Measurements from ENCODE around the gene BTRC. TPM values are rescaled to one million over a fixed set of nuclear protein-coding genes. Genes with fewer than 3 reads are reported as not detected.

Gene BTRC
- total and polyA plus RNA-seq, 12 donors = 10.0 to 35.3 (median 20.3) TPM

GRCh38 chr10:101485681-101486554, 132.0 kb downstream of the BTRC start:
- Histone ChIP-seq H3K4me1 (replicated peaks in 1 of 2) (peaks cover 0 to 7% of the 10 kb centered on the region in 2 donors), H3K27me3 (no peaks in the 10 kb centered on the region), H3K9me3 (replicated peaks in 1 of 3) (no peaks in the 10 kb centered on the region), H3K36me3 (replicated peaks in 1 of 2) (no peaks in the 10 kb centered on the region), H3K27ac (peak overlapping the region in 1 of 5 donors; percentile 45), H3K4me3 (no peak overlapping the region)
- WGBS, 4 donors = 73 to 83% (median 79%) methylated on average over 23 of the region's 23 CpGs
- DNase-seq = peak in 1 of 7 donors; percentile 78
- intact Hi-C loops (cut with DNase I) = no loop called here
- no peak for TF ChIP-seq POLR2A (IDR thresholded peaks at IDR 0.05)
- TF ChIP-seq, protein P1, sequence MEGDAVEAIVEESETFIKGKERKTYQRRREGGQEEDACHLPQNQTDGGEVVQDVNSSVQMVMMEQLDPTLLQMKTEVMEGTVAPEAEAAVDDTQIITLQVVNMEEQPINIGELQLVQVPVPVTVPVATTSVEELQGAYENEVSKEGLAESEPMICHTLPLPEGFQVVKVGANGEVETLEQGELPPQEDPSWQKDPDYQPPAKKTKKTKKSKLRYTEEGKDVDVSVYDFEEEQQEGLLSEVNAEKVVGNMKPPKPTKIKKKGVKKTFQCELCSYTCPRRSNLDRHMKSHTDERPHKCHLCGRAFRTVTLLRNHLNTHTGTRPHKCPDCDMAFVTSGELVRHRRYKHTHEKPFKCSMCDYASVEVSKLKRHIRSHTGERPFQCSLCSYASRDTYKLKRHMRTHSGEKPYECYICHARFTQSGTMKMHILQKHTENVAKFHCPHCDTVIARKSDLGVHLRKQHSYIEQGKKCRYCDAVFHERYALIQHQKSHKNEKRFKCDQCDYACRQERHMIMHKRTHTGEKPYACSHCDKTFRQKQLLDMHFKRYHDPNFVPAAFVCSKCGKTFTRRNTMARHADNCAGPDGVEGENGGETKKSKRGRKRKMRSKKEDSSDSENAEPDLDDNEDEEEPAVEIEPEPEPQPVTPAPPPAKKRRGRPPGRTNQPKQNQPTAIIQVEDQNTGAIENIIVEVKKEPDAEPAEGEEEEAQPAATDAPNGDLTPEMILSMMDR (IDR thresholded peaks at IDR 0.05) = no peak

DNA sequence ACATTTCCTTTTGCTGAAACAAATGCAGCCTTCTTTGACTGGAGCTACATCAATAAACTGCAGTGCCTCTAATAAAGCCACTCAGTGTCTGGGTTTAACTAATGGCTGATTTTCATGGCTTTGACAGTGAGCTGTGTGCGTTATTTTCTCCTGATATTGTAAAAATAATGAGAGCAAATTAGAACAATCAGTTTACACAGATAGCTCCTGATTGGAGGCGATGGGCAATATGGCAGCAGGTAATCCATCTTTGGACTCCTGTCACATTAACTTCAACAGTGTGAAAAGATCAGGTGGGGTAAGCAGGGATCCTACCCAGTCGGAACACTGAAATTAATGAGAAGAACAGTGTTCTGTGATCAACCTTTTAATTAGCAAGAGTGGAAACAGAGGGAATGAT, 133.4 kb downstream of the BTRC start:
- Histone ChIP-seq H3K4me3 (no peak overlapping the region), H3K27me3 (no peaks in the 10 kb centered on the region), H3K36me3 (replicated peaks in 1 of 2) (no peaks in the 10 kb centered on the region), H3K9me3 (replicated peaks in 1 of 3) (no peaks in the 10 kb centered on the region), H3K27ac (no peak overlapping the region), H3K4me1 (replicated peaks in 1 of 2) (peaks cover 0 to 7% of the 10 kb centered on the region in 2 donors)
- 87 to 96% (median 90%) methylated on average over 3 of the region's 3 CpGs for WGBS, 4 donors
- DNase-seq = no peak
- no peak for TF ChIP-seq POLR2A (IDR thresholded peaks at IDR 0.05)
- intact Hi-C loops (cut with DNase I) = no loop called here

- Histone ChIP-seq H3K4me1 (replicated peaks in 1 of 2) (peaks cover 0 to 7% of the 10 kb centered on the region in 2 donors), H3K36me3 (replicated peaks in 1 of 2) (no peaks in the 10 kb centered on the region), H3K9me3 (replicated peaks in 1 of 3) (no peaks in the 10 kb centered on the region), H3K27ac (no peak overlapping the region), H3K4me3 (no peak overlapping the region), H3K27me3 (no peaks in the 10 kb centered on the region)
- intact Hi-C loops (cut with DNase I) = no loop called here
- WGBS, 4 donors = 76 to 88% (median 79%) methylated on average over 3 of the region's 3 CpGs
- no peak for TF ChIP-seq POLR2A (IDR thresholded peaks at IDR 0.05)
- TF ChIP-seq, protein P1 (IDR thresholded peaks at IDR 0.05) = no peak
- DNase-seq = no peak
Measured at GRCh38 chr10:101489355-101489754, 135.4 kb downstream of the BTRC start.

DNA sequence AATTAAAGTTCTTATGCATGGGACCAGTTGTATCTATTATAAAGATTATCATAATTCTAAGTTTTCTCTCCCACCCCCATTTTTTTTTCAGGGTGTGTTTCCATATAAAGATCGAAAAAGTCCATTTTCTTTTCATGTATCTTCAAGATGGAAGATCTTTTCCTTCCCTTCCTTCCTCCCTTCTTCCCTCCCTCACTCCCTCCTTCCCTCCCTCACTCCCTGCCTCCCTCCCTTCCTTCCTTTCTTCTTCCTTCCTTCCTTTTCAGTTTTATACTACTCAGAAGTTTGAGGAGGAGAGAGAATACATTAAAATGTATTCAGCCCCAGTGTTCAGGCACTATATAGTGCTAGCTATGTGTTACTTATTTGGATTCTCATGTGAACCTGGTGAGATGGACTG, 136.1 kb downstream of the BTRC start:
- 92 to 100% (median 100%) methylated on average over 1 of the region's 1 CpG for WGBS, 4 donors
- intact Hi-C loops (cut with DNase I) = no loop called here
- Histone ChIP-seq H3K4me3 (no peak overlapping the region), H3K36me3 (replicated peaks in 1 of 2) (no peaks in the 10 kb centered on the region), H3K27me3 (no peaks in the 10 kb centered on the region), H3K4me1 (replicated peaks in 1 of 2) (peaks cover 0 to 7% of the 10 kb centered on the region in 2 donors), H3K9me3 (replicated peaks in 1 of 3) (no peaks in the 10 kb centered on the region), H3K27ac (no peak overlapping the region)
- no peak for DNase-seq
- TF ChIP-seq, protein P1 (IDR thresholded peaks at IDR 0.05) = no peak
- TF ChIP-seq POLR2A (IDR thresholded peaks at IDR 0.05) = no peak
